Esophagus muscularis mucosa (tissue), 4 donors: Measurements from ENCODE around the gene C3orf62. TPM values are rescaled to one million over a fixed set of nuclear protein-coding genes. Genes with fewer than 3 reads are reported as not detected.
A peak's percentile ranks its signal among the peaks of the same experiment; 100 is the strongest.
"Not testable (repeated sequence)": the region's sequence is repeated elsewhere in the genome, so short reads cannot be mapped to it uniquely, and the experiment has no call there.

Experiments
- DNase-seq: peaks from one replicate; pipeline ENCODE4 v3.0.0-alpha.2; 2017; ENCODE audit errors: extremely low spot score
- H3K27ac ChIP-seq, 4 donors: fragments of 200-600 bp; sonication (generic); replicated peaks in 1 of 4; 1 replicate in 3 of 4; 2 replicates in 1 of 4; pipeline ENCODE4 v1.5.1; 2016 to 2019; ENCODE audit warnings: mild to moderate bottlenecking in 1 of 4
- H3K27me3 ChIP-seq, 4 donors: fragments of 200-600 bp; sonication (generic); one replicate each; pipeline versions ENCODE4 v1.5.1 to v1.6.0; 2016 to 2019
- H3K36me3 ChIP-seq, 4 donors: fragments of 200-600 bp; sonication (generic); one replicate each; pipeline ENCODE4 v1.5.1; 2016 to 2019
- H3K4me1 ChIP-seq, 4 donors: fragments of 200-600 bp; sonication (generic); one replicate each; pipeline ENCODE4 v1.5.1; 2016 to 2019
- H3K4me3 ChIP-seq, 4 donors: fragments of 200-600 bp; sonication (generic); 1 replicate in 2 of 4; 2 replicates in 2 of 4; pipeline ENCODE4 v1.5.1; 2016 to 2019; ENCODE audit warnings: mild to moderate bottlenecking in 4 of 4, moderate library complexity in 1 of 4
- H3K9me3 ChIP-seq, 4 donors: fragments of 200-600 bp; sonication (generic); 1 replicate in 3 of 4; 2 replicates in 1 of 4; pipeline ENCODE4 v1.5.1; 2016 to 2019
- CTCF ChIP-seq, 3 experiments: fragments of 200-600 bp in 2 of 3; fragments of 450-650 bp in 1 of 3; sonication (generic) in 2 of 3; IDR thresholded peaks; one replicate each; pipeline ENCODE4 v1.5.1; 2017 to 2019; ENCODE audit warnings: antibody characterized with exemption in 3 of 3, mild to moderate bottlenecking in 2 of 3, moderate library complexity in 1 of 3
- EP300 ChIP-seq: sonication (generic); formaldehyde crosslinking; IDR thresholded peaks from one replicate; pipeline ENCODE4 v1.6.1; 2017; ENCODE audit warnings: antibody characterized with exemption
- POLR2A ChIP-seq: fragments of 450-650 bp; IDR thresholded peaks from one replicate; pipeline ENCODE4 v1.6.1; 2017; ENCODE audit warnings: antibody characterized with exemption, moderate library complexity, mild to moderate bottlenecking, low read depth
- POLR2AphosphoS5 ChIP-seq, 2 donors: sonication (generic); formaldehyde crosslinking; IDR thresholded peaks; one replicate each; pipeline ENCODE4 v1.6.1; 2017; ENCODE audit warnings: antibody characterized with exemption in 2 of 2
- WGBS: methylation state at CpG from one replicate; pipeline ENCODE4 v1.1.5; 2018; 5-methylcytosine and 5-hydroxymethylcytosine counted together
- intact Hi-C: fragments of 100-400 bp; cut with DNase I; formaldehyde crosslinking; loops from one replicate; pipeline ENCODE4 v1.15.1; 2023
- small RNA-seq, 3 donors: library from RNA; depleted of rRNA; stranded (forward); fragments of <200 nt; gene quantifications; one replicate each; pipeline ENCODE3, GENCODE V24; 2016
- total RNA-seq, 4 donors: library from RNA; depleted of rRNA; stranded (reverse); fragments of >200 nt; gene quantifications; one replicate each; pipeline versions ENCODE4 v1.1.0 to v1.2.1, GENCODE V29; 2016

C3orf62 gene
- total RNA-seq, 4 donors from 2014 or later, result 3.1 to 8.7 (median 5.8) TPM

- peaks cover 0 to 4% (median under 1%) of the 10 kb centered on the region in 4 donors for H3K9me3 ChIP-seq
- no peak for DNase-seq
- no peak overlapping the region for H3K4me3 ChIP-seq
- intact Hi-C loops, result no loop called here
- TF ChIP-seq POLR2AphosphoS5 (IDR thresholded peaks at IDR 0.05), result no peak
- TF ChIP-seq CTCF (IDR thresholded peaks at IDR 0.05), result no peak
- no peak for TF ChIP-seq POLR2A
- TF ChIP-seq EP300, result no peak
- H3K27ac ChIP-seq, result no peak overlapping the region
- H3K4me1 ChIP-seq, result peaks cover 16 to 33% (median 23%) of the 10 kb centered on the region in 4 donors
- peaks cover 0 to 4% (median 2%) of the 10 kb centered on the region in 4 donors for H3K36me3 ChIP-seq
- 98% methylated on average over 3 of the region's 3 CpGs for WGBS
- H3K27me3 ChIP-seq, result no peaks in the 10 kb centered on the region
Measured at GRCh38 chr3:49222002-49222401, 55.0 kb downstream of the C3orf62 start.

DNA sequence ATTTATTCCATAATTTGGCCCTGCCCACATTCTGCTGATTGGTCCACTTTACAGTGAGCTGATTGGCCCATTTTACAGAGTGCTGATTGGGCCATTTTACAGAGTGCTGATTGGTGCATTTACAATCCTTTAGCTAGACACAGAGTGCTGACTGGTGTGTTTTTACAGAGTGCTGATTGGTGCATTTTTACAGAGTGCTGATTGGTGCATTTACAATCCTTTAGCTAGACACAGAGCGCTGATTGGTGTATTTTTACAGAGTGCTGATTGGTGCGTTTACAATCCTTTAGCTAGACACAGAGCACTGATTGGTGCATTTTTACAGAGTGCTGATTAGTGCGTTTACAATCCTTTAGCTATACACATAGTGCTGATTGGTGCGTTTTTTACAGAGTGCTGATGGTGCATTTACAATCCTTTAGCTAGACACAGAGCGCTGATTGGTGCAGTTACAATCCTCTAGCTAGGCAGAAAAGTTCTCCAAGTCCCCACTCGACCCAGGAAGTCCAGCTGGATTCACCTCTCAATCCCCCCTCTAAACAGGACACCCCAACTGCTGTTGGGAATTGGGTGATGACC, 56.0 kb downstream of the C3orf62 start:
- H3K4me1 ChIP-seq, result peaks cover 16 to 39% (median 27%) of the 10 kb centered on the region in 4 donors
- intact Hi-C loops, H3K27ac ChIP-seq, H3K9me3 ChIP-seq, H3K36me3 ChIP-seq, DNase-seq, H3K4me3 ChIP-seq, H3K27me3 ChIP-seq: not testable (repeated sequence)
- 88% methylated on average over 6 of the region's 6 CpGs for WGBS

- TF ChIP-seq POLR2AphosphoS5 (IDR thresholded peaks at IDR 0.05), result no peak
- TF ChIP-seq CTCF (IDR thresholded peaks at IDR 0.05), result no peak
- no peak for TF ChIP-seq POLR2A
- no peak for TF ChIP-seq EP300
- peaks cover 0 to 4% (median 0%) of the 10 kb centered on the region in 4 donors for H3K36me3 ChIP-seq
- DNase-seq, result no peak
- peak overlapping the region; percentile 79 to 82 (median 81) for H3K27ac ChIP-seq
- peaks cover 16 to 51% (median 34%) of the 10 kb centered on the region in 4 donors for H3K4me1 ChIP-seq
- 93% methylated on average over 6 of the region's 6 CpGs for WGBS
- intact Hi-C loops, result no loop called here
- no peaks in the 10 kb centered on the region for H3K9me3 ChIP-seq
- H3K4me3 ChIP-seq, result no peak overlapping the region
- no peaks in the 10 kb centered on the region for H3K27me3 ChIP-seq
Measured at GRCh38 chr3:49219132-49219531, 57.9 kb downstream of the C3orf62 start.

Small RNAs within 50 kb of the gene (small RNA-seq; reads per million reads assigned to genes)
- 0 reads per million in 3 donors for gene AC121247.2
- gene MIR4271, result 0 reads per million in 3 donors
- gene RF00019, result 0 reads per million in 3 donors

Other genes starting within 250 kb of the C3orf62 start
- gene IMPDH2, start 247.8 kb downstream of the C3orf62 start, total RNA-seq, result 100 to 1,000 TPM in 3 of 4 donors, 10 to 100 TPM in 1; 71.0 to 174 (median 123) TPM
- 100 to 1,000 TPM in 1 of 4 donors, 10 to 100 TPM in 3; 81.8 to 228 (median 91.2) TPM for gene QRICH1, start 183.2 kb downstream of the C3orf62 start, total RNA-seq
- gene QARS1, start 172.5 kb downstream of the C3orf62 start, total RNA-seq, result 100 to 1,000 TPM; 151 to 229 (median 197) TPM
- gene USP19, start 156.4 kb downstream of the C3orf62 start, total RNA-seq, result 10 to 100 TPM; 57.5 to 64.4 (median 59.9) TPM
- 1,000 to 10,000 TPM in 1 of 4 donors, 100 to 1,000 TPM in 3; 609 to 1,229 (median 740) TPM for gene LAMB2, start 144.2 kb downstream of the C3orf62 start, total RNA-seq
- 10 to 100 TPM; 19.9 to 25.6 (median 23.7) TPM for gene CCDC71, start 110.9 kb downstream of the C3orf62 start, total RNA-seq
- 100 to 1,000 TPM in 1 of 4 donors, 10 to 100 TPM in 3; 78.6 to 190 (median 91.2) TPM for gene KLHDC8B, start 105.6 kb downstream of the C3orf62 start, total RNA-seq
- 10 to 100 TPM; 17.9 to 35.7 (median 24.3) TPM for gene USP4, start 62.8 kb upstream of the C3orf62 start, total RNA-seq
- gene GPX1, start 81.1 kb upstream of the C3orf62 start, total RNA-seq, result 100 to 1,000 TPM; 154 to 295 (median 226) TPM
- 100 to 1,000 TPM; 380 to 521 (median 480) TPM for gene RHOA, start 134.7 kb upstream of the C3orf62 start, total RNA-seq
- 10 to 100 TPM; 22.0 to 29.8 (median 26.2) TPM for gene TCTA, start 135.2 kb upstream of the C3orf62 start, total RNA-seq
- 1 to 10 TPM; 1.7 to 5.8 (median 3.8) TPM for gene AMT, start 145.2 kb upstream of the C3orf62 start, total RNA-seq
- gene NICN1, start 152.1 kb upstream of the C3orf62 start, total RNA-seq, result 10 to 100 TPM in 1 of 4 donors, 1 to 10 TPM in 3; 4.5 to 11.4 (median 7.4) TPM
- gene DAG1, start 193.0 kb upstream of the C3orf62 start, total RNA-seq, result 100 to 1,000 TPM in 3 of 4 donors, 10 to 100 TPM in 1; 89.3 to 190 (median 135) TPM